ENCODE results near the gene SYK.

Gene SYK

DNA sequence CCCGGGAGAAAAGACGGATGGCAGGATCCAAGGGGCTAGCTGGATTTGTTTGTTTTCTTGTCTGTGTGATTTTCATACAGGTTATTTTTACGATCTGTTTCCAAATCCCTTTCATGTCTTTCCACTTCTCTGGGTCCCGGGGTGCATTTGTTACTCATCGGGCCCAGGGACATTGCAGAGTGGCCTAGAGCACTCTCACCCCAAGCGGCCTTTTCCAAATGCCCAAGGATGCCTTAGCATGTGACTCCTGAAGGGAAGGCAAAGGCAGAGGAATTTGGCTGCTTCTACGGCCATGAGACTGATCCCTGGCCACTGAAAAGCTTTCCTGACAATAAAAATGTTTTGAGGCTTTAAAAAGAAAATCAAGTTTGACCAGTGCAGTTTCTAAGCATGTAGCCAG is 94.2 kb downstream of the SYK start:
- Histone ChIP-seq H3K4me1 (ENCODE audit: insufficient read depth, low read length, poor library complexity, severe bottlenecking) (no peaks in the 10 kb centered on the region), H3K36me3 (ENCODE audit: insufficient read depth, low read length) (peaks cover 60% of the 10 kb centered on the region; the same call in 1 of the 2 replicates), H3K9ac (ENCODE audit: low read depth, low read length, poor library complexity, severe bottlenecking) (no peak overlapping the region), H2AFZ (ENCODE audit: low read length) (no peak overlapping the region), H3K4me3 (ENCODE audit: low read length, poor library complexity, severe bottlenecking) (no peak overlapping the region), H3K4me2 (ENCODE audit: low read depth, low read length, poor library complexity, severe bottlenecking) (no peak overlapping the region), H3K27me3 (ENCODE audit: insufficient read depth, low read length, poor library complexity, severe bottlenecking) (no peaks in the 10 kb centered on the region), H3K79me2 (ENCODE audit: insufficient read depth, low read length) (no peaks in the 10 kb centered on the region), H3K9me2 (replicated peaks; ENCODE audit: low read depth, low read length) (no peaks in the 10 kb centered on the region), H3F3A (ENCODE audit: low read depth) (no peaks in the 10 kb centered on the region), H4K20me1 (ENCODE audit: insufficient read depth, low read length, poor library complexity, severe bottlenecking) (no peaks in the 10 kb centered on the region), H3K9me3 (ENCODE audit: insufficient read depth, low read depth, low read length) (no peaks in the 10 kb centered on the region)
- no peak for TF ChIP-seq EZH2phosphoT487 (IDR thresholded peaks at IDR 0.05; ENCODE audit: borderline replicate concordance)
- TF ChIP-seq, protein P1, sequence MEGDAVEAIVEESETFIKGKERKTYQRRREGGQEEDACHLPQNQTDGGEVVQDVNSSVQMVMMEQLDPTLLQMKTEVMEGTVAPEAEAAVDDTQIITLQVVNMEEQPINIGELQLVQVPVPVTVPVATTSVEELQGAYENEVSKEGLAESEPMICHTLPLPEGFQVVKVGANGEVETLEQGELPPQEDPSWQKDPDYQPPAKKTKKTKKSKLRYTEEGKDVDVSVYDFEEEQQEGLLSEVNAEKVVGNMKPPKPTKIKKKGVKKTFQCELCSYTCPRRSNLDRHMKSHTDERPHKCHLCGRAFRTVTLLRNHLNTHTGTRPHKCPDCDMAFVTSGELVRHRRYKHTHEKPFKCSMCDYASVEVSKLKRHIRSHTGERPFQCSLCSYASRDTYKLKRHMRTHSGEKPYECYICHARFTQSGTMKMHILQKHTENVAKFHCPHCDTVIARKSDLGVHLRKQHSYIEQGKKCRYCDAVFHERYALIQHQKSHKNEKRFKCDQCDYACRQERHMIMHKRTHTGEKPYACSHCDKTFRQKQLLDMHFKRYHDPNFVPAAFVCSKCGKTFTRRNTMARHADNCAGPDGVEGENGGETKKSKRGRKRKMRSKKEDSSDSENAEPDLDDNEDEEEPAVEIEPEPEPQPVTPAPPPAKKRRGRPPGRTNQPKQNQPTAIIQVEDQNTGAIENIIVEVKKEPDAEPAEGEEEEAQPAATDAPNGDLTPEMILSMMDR (conservative IDR thresholded peaks at IDR 0.05; ENCODE audit: low read length): no peak

DNA sequence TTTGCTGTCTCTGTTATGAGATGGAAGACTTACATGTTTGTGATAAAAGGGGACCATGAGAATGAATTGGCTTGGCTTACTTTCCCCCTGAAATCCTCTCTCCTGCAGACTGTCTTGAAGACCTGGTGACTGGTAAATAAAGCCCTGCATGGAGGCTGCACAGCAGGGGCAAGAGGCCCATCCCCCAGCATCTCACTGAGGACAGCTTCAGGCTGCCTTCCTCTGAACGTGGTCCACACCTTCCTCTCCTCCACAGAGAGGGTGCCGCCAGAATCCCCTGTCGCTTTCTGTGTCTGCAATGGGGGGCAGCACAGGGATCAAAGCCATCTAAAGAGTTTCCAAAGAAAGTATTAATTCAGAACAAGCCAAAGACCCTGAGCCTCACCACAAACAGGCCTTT is 94.6 kb downstream of the SYK start:
- H3K9me2 ChIP-seq (replicated peaks; ENCODE audit: low read depth, low read length): no peaks in the 10 kb centered on the region
- no peaks in the 10 kb centered on the region for H3K4me1 ChIP-seq (ENCODE audit: insufficient read depth, low read length, poor library complexity, severe bottlenecking)
- H3K79me2 ChIP-seq (ENCODE audit: insufficient read depth, low read length): no peaks in the 10 kb centered on the region
- no peak overlapping the region for H3K9ac ChIP-seq (ENCODE audit: low read depth, low read length, poor library complexity, severe bottlenecking)
- H4K20me1 ChIP-seq (ENCODE audit: insufficient read depth, low read length, poor library complexity, severe bottlenecking): no peaks in the 10 kb centered on the region
- H3K9me3 ChIP-seq (ENCODE audit: insufficient read depth, low read depth, low read length): no peaks in the 10 kb centered on the region
- H3F3A ChIP-seq (ENCODE audit: low read depth): no peaks in the 10 kb centered on the region
- no peak overlapping the region for H3K4me2 ChIP-seq (ENCODE audit: low read depth, low read length, poor library complexity, severe bottlenecking)
- H2AFZ ChIP-seq (ENCODE audit: low read length): no peak overlapping the region
- H3K36me3 ChIP-seq (ENCODE audit: insufficient read depth, low read length): peaks cover 60% of the 10 kb centered on the region; the same call in 1 of the 2 replicates
- TF ChIP-seq EZH2phosphoT487 (IDR thresholded peaks at IDR 0.05; ENCODE audit: borderline replicate concordance): no peak
- TF ChIP-seq, protein P1 (conservative IDR thresholded peaks at IDR 0.05; ENCODE audit: low read length): no peak
- no peak overlapping the region for H3K4me3 ChIP-seq (ENCODE audit: low read length, poor library complexity, severe bottlenecking)
- no peaks in the 10 kb centered on the region for H3K27me3 ChIP-seq (ENCODE audit: insufficient read depth, low read length, poor library complexity, severe bottlenecking)

DNA sequence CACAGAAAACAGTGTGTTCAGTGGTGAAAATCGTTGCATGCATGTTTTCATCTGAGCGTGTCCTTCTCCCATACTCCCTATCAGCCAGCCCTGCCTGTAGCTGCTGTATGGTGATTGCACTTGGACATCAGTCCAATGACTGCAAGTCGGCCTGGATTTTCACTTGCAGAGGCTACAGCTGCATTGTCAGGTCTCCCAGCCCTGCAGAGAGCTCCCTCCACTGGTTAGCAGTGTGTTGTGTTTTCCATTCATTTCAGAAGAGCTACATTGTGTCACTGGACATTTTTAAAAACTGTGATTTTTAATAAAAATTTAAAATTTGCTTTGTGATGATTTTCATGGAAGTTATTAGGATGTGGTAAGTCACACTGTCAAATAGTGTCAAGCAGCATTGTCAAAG is 96.6 kb downstream of the SYK start:
- Histone ChIP-seq H3F3A (ENCODE audit: low read depth) (no peaks in the 10 kb centered on the region), H3K4me3 (ENCODE audit: low read length, poor library complexity, severe bottlenecking) (no peak overlapping the region), H4K20me1 (ENCODE audit: insufficient read depth, low read length, poor library complexity, severe bottlenecking) (no peaks in the 10 kb centered on the region), H3K9me2 (replicated peaks; ENCODE audit: low read depth, low read length) (no peaks in the 10 kb centered on the region), H3K9ac (ENCODE audit: low read depth, low read length, poor library complexity, severe bottlenecking) (no peak overlapping the region), H3K79me2 (ENCODE audit: insufficient read depth, low read length) (no peaks in the 10 kb centered on the region), H3K36me3 (ENCODE audit: insufficient read depth, low read length) (peaks cover 47% of the 10 kb centered on the region; the same call in 1 of the 2 replicates), H3K9me3 (ENCODE audit: insufficient read depth, low read depth, low read length) (no peaks in the 10 kb centered on the region), H3K27me3 (ENCODE audit: insufficient read depth, low read length, poor library complexity, severe bottlenecking) (no peaks in the 10 kb centered on the region), H3K4me1 (ENCODE audit: insufficient read depth, low read length, poor library complexity, severe bottlenecking) (no peaks in the 10 kb centered on the region), H2AFZ (ENCODE audit: low read length) (no peak overlapping the region), H3K4me2 (ENCODE audit: low read depth, low read length, poor library complexity, severe bottlenecking) (no peak overlapping the region)
- TF ChIP-seq EZH2phosphoT487 (IDR thresholded peaks at IDR 0.05; ENCODE audit: borderline replicate concordance): no peak
- TF ChIP-seq, protein P1 (conservative IDR thresholded peaks at IDR 0.05; ENCODE audit: low read length): peak; percentile 40
